NCI-H2107 treated with DMSO at 0.1 percent for 48 hours (cell line): ENCODE results near the gene TRERF1.
"Not testable (repeated sequence)": the region's sequence is repeated elsewhere in the genome, so short reads cannot be mapped to it uniquely, and the experiment has no call there.

Source experiments
- DNase-seq: peaks from one replicate; lab custom pipeline; 2025; ENCODE audit not compliant: unreplicated experiment; lab: John Stamatoyannopoulos, UW

Gene TRERF1

DNA sequence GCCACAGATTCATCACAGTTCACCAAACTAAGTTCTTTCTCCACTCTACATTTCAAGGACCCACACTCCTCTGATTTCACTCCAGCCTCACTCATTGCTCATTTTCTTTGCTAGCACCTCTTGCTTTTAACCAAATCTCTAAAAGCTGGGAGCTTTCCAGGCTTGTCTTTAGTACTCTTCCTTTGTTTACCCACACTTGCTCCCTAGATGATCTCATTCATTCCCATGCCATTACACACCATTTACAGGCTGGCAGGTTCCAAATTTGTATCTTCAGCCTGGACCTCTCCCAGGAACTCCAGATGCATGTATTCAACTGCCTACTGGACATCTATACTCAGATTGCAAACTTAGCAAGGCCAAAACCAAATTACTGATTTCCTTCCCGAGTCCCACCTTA, 251.7 kb downstream of the TRERF1 start:
- DNase-seq: no peak

DNA sequence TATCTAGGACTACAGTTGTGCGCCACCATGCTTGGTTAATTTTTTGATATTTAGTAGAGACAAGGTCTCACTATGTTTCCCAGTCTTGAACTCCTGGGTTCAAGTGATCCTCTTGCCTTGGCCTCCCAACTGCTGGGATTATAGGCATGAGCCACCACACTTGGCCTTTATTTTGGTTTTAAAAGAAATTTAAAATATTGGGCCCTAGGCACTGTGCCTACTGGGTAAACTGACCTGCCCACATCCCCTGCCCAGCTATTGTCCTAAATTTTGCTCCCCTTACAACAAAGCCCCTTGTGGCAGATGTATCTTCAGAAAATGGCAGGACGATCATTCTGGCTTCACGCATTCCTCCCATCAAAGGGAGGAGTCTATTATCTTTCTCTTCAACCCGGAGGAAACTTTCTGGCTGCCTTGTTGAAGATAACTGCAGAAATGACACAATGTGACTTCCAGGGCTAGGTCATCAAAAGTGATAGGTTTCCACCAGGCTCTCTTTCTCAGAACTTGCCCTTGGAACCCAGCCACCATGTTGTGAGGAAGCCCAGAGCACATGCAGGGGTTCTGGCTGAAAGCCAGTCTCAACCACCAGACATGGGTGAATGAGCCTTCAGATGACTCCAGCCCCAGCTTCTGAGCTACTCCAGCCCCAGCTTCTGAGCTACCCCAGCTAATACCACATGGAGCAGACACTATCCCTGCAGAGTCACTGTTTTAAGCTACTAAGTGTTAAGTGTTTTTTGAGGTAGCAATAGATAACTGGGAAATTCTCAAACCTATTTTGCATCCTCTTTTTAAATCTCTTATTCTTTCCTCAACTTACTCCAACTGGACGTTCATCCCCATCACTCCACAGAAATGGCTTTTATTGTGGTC, 252.4 kb downstream of the TRERF1 start:
- DNase-seq: no peak

DNA sequence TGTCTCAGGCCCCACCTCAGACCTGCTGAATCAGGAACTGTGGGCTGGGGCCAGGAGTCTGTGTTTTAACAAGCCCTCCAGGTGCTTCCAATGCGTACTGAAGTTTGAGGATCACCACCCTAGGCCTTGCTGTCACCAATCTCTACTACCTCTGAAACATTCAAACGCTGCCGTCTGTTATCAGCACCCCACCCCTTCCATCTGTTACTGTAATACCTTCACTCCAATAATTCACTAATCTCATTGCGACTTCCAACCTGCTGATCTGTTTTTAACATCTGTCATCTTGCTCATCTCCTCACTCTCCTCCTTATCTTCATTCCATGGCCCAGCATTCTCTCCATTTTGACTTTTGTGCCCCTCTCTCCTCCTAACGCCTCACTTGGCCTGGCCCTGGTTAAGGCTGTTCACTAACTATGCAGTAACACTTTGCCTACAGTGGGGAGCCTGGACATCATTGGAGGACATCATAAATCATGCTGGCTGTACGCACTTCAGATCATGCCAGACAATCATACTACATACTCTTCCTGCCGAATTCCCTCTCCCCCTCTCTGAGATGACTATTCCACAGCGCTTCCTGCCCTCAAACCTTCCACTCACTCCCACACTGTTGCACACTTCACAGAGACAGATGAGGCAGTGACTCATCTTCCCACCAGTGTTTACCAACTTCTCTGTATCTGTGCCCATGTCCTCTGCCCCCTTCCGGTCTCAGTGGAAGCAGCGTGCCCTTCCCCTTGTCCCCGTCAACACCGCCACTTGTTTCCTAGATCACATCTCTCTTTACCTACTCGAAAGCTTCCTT, 254.0 kb downstream of the TRERF1 start:
- DNase-seq: no peak

DNA sequence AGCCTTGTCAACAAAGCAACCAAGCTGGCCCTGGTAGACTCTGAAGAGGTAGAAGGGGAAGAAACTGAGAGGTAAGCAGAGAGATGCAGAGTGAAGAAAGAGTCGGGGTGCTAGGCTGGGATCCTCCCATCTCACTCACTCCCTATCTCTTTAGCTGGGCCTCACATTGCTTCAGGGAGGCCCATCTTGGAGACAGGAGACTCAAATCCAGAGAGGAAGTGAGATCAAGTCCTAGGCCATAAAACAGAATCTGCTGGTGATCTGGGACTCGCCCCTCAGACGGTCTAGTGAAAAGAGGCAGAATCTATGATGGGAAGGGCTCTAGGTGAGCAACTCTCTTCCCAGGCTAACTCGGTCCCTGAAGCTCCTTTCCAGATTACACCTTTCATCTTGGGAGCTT, 256.3 kb downstream of the TRERF1 start:
- no peak for DNase-seq

DNA sequence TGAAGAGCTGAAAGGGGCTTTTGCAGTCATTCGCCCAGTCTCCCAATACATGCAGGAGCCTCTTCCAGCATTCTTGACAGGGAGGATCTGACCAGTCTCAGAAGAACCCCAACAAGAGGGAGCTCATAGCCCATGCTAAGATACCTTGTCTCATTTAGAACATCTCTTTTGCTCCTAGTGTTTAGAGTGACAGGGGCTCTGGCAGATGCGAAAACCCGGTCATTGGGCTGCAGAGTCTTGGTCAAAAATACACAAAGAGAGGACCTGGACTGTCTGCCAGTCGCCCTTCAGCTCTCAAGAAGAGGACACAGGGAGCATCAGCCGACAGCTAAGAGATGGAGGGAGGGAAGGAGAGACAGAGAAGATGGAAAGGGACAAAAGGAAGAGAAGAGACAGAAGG, 257.7 kb downstream of the TRERF1 start:
- DNase-seq: no peak

DNA sequence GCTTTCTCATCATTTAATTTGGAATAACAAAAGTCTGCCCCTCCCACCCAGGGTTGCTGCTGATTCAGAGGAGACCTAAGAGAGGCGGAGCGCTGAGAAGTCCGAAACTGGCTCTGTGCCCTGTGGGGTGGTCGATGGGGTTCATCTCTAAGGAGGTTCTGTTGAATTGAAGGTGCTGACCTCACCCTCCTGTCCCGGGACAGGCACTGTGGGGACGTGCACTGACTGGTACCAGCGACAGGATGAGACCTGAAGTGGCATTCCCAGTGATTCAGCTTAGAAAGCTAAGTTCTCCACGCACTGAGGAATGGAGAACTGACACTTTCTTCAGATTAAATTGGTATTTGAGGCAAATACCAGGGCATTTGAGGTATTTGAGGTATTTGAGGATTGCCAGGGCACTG, 258.2 kb downstream of the TRERF1 start:
- DNase-seq: no peak

DNA sequence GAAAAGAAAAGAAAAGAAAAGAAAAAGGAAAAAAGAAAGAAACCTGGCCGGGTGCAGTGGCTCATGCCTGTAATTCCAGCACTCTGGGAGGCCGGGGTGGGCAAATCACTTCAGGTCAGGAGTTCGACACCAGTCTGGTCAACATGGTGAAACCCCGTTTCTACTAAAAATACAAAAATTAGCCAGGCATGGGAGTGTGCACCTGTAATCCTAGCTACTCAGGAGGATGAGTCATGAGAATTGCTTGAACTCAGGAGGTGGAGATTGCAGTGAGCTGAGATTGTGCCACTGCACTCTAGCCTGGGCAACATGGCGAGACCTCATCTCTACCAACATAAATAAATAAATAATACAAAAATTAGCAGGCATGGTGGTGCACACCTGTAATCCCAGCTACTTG, 259.3 kb downstream of the TRERF1 start:
- not testable (repeated sequence) for DNase-seq

DNA sequence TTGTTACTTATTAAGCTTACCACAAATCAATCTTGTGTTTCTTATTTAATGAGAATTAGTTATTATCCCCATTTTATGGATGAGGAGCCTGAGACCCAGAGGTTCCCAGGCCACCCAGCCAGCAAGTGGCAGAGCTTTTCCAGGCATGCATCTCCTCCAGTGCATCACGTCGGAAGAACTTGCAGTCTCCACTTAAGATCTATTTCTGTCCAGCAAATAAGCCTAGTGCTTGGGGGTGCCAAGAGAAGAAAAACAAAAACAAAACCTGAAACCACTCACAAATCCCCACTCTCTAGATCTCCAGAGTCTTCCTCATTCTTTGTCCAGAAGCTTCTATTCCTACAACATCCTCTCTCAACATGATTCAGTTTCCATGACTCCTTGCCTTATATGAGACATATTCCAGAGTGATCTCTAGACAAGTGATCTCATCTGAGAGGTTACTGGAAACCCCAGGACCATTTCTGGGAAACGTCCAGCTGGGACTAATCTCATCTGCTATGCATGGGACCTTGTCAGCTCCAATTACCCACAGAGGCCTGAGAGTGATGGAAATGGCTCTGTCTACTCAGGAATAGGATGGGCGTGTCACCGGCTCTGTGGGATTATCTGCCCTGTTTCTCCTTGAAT, 261.1 kb downstream of the TRERF1 start:
- no peak for DNase-seq

DNA sequence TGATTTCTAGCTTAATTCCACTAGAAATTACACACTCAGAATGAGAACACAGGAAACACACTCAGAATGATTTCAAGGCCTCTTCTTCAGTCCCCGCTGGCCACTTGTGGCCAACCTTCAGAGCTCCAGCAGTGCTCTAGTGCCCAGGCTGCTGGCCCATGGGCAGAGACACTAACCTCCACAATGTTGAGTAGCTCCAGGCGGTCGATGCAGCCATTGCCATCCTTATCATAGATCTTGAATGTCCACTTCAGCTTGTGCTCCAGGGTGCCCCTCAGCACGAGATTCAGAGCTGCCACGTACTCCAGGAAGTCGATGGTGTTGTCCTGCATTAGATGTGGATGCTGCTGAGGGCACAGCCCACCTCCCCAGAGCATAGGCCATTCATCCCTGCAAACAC, 263.3 kb downstream of the TRERF1 start:
- DNase-seq: no peak

DNA sequence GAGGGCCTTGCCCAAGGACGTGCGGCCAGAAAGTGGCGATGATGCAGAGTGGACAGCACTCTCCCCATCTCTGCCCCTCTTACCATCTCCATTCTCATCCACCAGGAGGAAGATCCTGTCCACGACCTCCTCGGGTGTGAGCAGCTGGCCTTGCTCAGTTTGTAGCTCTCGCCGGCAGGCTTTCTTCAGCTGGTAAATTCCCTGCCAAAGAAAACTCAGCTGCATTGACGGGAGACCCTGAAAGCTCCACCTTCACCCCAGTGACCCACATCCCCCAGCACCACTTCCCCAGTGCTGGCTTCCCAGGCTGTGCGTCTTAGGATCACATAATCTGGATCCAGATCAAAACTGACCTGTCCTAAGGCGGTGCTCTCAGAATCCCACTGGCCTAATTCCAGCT, 266.1 kb downstream of the TRERF1 start:
- no peak for DNase-seq

DNA sequence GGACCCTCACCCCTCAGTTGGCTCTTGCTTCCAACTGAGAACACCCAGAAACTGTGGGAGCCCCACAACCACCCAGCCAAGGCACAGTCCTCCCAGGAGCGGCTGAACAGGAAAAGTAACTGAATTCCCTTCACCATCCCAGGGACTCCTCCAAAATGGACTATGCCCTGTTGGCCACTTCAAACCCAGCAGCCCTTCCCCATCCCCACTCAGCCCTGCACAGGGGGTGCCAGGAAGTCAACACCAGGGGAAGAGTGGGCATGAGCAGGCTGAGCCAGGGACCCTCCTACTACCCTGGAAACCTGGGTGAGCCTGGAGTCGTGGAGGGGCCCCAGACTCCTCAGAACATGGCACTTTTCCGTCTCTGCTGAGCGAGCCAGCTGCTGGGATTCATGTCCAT, 267.3 kb downstream of the TRERF1 start:
- DNase-seq: no peak

DNA sequence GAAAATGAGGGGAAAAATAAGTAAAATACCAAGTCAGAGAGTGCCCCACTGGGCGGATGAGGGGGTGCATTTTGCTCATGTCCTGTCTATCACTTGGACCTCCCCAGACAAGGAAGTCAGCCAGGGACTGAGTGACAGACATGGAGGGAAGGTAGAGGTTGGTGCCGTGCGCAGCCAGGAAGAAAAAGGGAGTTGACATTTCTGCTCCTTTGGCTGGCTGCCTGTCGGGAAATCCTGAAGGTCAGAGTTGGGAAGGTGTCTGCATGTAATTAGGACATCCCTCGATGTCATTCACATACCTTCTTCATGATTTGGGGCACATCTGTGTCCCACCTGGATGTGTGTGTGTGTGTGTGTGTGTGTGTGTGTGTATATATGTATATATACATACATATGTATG, 269.6 kb downstream of the TRERF1 start:
- no peak for DNase-seq

DNA sequence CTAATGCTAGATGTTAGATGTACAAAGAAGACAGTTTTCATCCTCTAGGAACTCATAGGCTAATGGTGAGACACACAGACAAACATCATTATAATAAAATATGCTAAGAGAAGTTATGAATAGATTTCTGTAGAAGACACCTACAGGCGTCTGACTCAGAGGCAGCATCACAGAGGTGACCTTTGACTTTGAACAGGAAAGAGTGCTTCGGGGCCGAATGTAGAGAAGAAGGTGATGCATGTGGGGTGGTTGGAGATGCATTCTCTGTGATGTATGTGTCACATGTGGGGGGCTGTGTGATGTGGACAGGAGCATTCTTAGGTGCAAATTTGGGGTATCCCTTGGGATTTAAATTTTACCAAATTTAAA, 271.8 kb downstream of the TRERF1 start:
- no peak for DNase-seq

DNA sequence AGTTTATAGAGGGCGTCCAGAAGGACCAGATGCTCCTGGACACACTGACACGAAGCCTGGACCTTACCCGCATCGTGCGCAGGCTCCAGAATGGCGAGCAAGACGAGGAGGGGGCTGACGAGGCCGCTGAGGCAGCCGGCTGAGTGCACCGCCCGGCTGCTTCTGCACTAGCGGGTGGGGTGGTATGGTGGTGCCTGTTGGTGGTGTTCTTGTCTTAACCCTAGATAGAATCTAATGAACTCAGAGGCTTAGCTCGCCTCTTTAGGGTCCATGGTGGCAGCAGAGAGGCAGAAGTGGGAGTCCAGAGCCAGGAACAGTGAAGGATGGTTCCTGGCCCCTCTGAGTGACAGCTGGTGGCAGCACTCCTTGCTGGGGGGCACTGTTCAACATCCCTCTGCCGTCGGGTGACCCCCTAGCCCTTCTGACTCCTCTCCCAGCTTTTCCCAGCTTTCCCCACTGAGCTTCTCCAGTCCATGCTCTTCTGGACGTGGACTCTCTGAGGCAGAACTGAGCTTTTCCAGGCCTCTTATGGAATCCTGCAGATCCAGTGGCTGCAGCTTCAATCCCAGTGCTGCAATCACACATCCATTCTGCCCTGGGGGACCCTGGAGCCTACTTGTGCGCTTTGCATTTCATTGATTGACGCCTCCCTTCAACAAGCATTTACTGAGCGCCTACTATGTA, 272.3 kb downstream of the TRERF1 start:
- DNase-seq: no peak

DNA sequence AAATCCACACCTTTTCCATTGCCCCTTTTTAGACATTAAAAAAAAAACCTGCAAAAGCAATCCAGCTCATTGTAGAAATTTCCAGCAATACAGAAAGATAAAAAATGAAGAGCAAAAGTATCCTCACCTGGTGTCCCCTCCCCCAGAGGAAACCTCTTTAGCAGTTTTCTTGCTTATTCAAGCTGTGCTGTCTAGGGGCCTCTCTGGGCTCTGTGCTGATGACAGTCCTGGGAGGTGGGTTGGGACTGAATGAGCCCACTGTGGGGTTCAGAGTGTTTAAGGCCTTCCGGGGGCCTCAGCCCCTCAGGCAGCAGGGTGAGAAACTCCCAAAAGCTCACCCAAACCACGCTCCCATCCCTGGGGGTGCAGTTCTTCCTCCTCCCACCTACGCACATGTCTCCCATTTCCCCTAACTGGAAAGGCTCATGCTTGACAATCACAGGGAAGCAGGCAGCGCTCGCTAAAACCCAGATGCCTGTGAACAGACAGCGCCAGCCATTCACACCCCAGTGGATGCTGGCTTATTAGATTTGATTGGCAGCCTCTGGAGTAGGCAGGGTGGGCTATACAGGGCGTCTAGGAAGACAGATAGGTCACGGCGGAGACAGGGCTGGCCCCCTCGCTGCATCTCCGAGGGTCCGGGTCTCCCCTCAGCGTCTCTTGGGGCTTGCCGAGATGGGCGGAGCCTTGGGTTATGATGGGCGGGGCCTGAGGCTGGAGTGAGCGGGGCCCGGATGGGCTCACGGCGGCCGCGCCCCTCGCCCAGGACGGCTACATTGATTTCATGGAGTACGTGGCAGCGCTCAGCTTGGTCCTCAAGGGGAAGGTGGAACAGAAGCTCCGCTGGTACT, 274.0 kb downstream of the TRERF1 start:
- DNase-seq: no peak

DNA sequence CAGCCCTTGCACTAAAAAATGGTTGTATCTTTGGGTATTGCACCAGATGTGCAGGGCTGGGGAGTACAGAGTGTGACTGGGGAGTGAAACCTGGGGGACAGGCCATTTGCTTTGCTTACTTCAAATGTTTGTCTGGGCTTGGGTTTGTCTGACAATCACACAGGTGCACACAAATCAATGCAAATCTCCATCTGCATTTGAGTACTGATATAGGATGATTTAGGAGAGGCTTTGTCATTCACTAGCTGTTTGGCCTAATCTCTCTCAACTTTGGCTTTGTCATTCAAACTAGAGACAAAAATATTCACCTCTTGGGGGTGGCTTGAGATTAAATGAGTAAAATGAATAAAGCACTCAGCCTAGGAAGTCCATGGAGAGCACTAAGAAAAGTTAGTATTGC, 274.7 kb downstream of the TRERF1 start:
- DNase-seq: no peak

DNA sequence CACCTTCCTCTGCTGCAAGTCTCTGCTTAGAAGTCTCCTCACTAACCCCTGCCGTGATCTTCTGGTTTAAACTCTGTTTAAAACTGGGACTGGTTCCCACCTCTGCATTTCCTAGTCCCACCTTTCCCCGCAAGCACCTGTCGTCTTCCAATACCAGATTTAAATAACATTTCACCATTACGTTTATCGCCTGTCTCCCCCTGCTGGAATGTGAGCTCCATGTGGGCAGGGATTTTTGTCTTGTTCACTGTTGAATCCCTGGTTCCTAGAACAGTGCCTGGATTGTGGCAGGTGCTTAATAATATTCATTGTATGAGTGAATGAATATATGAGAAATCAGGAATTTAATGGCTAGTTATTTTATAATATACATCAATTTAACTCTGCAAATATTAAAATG, 275.9 kb downstream of the TRERF1 start:
- no peak for DNase-seq
